HEK293 (cell line): ENCODE measurements around the gene CCDC87.

Experiments
- CTCF ChIA-PET: fragments of 350-600 bp; formaldehyde crosslinking; extraction: SDS; loops from one replicate; lab custom pipeline; 2021; ENCODE audit warnings: antibody characterized with exemption; lab: Yijun Ruan, JAX
- POLR2A ChIA-PET: fragments of 300-600 bp; formaldehyde crosslinking; extraction: SDS; loops from one replicate; lab custom pipeline; 2020; ENCODE audit warnings: antibody characterized with exemption, inconsistent platforms; lab: Yijun Ruan, JAX
- H3K27ac ChIP-seq: fragments of 200-500 bp; sonication (Bioruptor generic); 2 replicates; pipeline ENCODE4 v1.5.1; 2014; ENCODE audit warnings: low read depth, low read length, control low read depth, inconsistent platforms; ENCODE audit errors: extremely low read depth
- H3K36me3 ChIP-seq, 2 experiments: fragments of 200-500 bp in 1 of 2; sonication (Bioruptor generic) in 1 of 2; 1 replicate in 1 of 2; 2 replicates in 1 of 2; pipeline ENCODE4 v1.5.1; 2014 to 2017; ENCODE audit warnings: inconsistent platforms in 2 of 2, low read length in 2 of 2; ENCODE audit not compliant: control insufficient read depth in 2 of 2, insufficient read depth in 1 of 2
- H3K4me1 ChIP-seq: fragments of 200-500 bp; sonication (Bioruptor generic); 2 replicates; pipeline ENCODE4 v1.5.1; 2014; ENCODE audit warnings: mild to moderate bottlenecking, low read length, inconsistent platforms; ENCODE audit not compliant: control insufficient read depth, insufficient read depth
- H3K4me3 ChIP-seq: 2 replicates; pipeline ENCODE4 v1.5.1; 2011; ENCODE audit warnings: low read depth, mild to moderate bottlenecking, control low read depth, low read length, moderate library complexity
- H3K9me3 ChIP-seq: fragments of 200-500 bp; sonication (Bioruptor generic); 2 replicates; pipeline ENCODE4 v1.5.1; 2014; ENCODE audit warnings: low read depth, low read length, inconsistent platforms; ENCODE audit not compliant: control insufficient read depth, insufficient read depth
- EGR2 ChIP-seq: fragments of 450-650 bp; formaldehyde crosslinking; IDR thresholded peaks from 2 replicates; pipeline ENCODE4 v1.5.1; 2016; ENCODE audit warnings: low read depth, missing biosample characterization, missing genetic modification characterization
- GLIS2 ChIP-seq: fragments of 450-650 bp; formaldehyde crosslinking; IDR thresholded peaks from 2 replicates; pipeline ENCODE4 v1.5.1; 2016; ENCODE audit warnings: missing biosample characterization, missing genetic modification characterization
- KLF1 ChIP-seq: fragments of 450-650 bp; formaldehyde crosslinking; IDR thresholded peaks from 2 replicates; pipeline ENCODE4 v1.5.1; 2016; ENCODE audit warnings: missing biosample characterization, missing genetic modification characterization
- KLF9 ChIP-seq: fragments of 450-650 bp; formaldehyde crosslinking; IDR thresholded peaks from 2 replicates; pipeline ENCODE4 v1.5.1; 2016; ENCODE audit warnings: missing biosample characterization, missing genetic modification characterization, low read depth
- MEIS1 ChIP-seq: sonication (generic); formaldehyde crosslinking; IDR thresholded peaks from 2 replicates; pipeline ENCODE4 v1.8.1; 2022; ENCODE audit warnings: missing genetic modification reagents, mild to moderate bottlenecking, borderline replicate concordance
- OSR2 ChIP-seq: fragments of 450-650 bp; formaldehyde crosslinking; IDR thresholded peaks from 2 replicates; pipeline ENCODE4 v1.5.1; 2016; ENCODE audit warnings: missing biosample characterization, missing genetic modification characterization
- SP3 ChIP-seq: fragments of 450-650 bp; formaldehyde crosslinking; IDR thresholded peaks from 2 replicates; pipeline ENCODE4 v1.5.1; 2016; ENCODE audit warnings: missing biosample characterization, missing genetic modification characterization
- TRIM28 ChIP-seq: IDR thresholded peaks from 2 replicates; pipeline ENCODE4 v1.6.1; 2011; ENCODE audit warnings: low read length, control low read depth, borderline replicate concordance
- YY1 ChIP-seq: fragments of 450-650 bp; formaldehyde crosslinking; IDR thresholded peaks from 2 replicates; pipeline ENCODE4 v1.5.1; 2018; ENCODE audit warnings: missing biosample characterization, missing genetic modification characterization
- ZBTB7A ChIP-seq: fragments of 450-650 bp; formaldehyde crosslinking; IDR thresholded peaks from 2 replicates; pipeline ENCODE4 v1.5.1; 2016; ENCODE audit warnings: low read depth, missing biosample characterization, missing genetic modification characterization
- ZFP37 ChIP-seq: fragments of 450-650 bp; formaldehyde crosslinking; IDR thresholded peaks from 2 replicates; pipeline ENCODE4 v1.5.1; 2016; ENCODE audit warnings: missing biosample characterization, missing genetic modification characterization
- ZNF114 ChIP-seq: fragments of 450-650 bp; formaldehyde crosslinking; IDR thresholded peaks from 2 replicates; pipeline ENCODE4 v1.5.0; 2017; ENCODE audit warnings: missing biosample characterization, missing genetic modification characterization
- ZNF174 ChIP-seq: fragments of 450-650 bp; formaldehyde crosslinking; IDR thresholded peaks from 2 replicates; pipeline ENCODE4 v1.5.0; 2017; ENCODE audit warnings: missing biosample characterization, mild to moderate bottlenecking, missing genetic modification characterization
- ZNF175 ChIP-seq: fragments of 450-650 bp; formaldehyde crosslinking; IDR thresholded peaks from 2 replicates; pipeline ENCODE4 v1.5.1; 2016; ENCODE audit warnings: missing biosample characterization, missing genetic modification characterization
- ZNF184 ChIP-seq: fragments of 450-650 bp; IDR thresholded peaks from 2 replicates; pipeline ENCODE4 v1.5.1; 2018; ENCODE audit warnings: missing biosample characterization, mild to moderate bottlenecking, missing genetic modification characterization
- ZNF211 ChIP-seq: fragments of 450-650 bp; formaldehyde crosslinking; IDR thresholded peaks from 2 replicates; pipeline ENCODE4 v1.5.1; 2016; ENCODE audit warnings: low read depth, missing biosample characterization, missing genetic modification characterization
- ZNF239 ChIP-seq: fragments of 450-650 bp; formaldehyde crosslinking; IDR thresholded peaks from 2 replicates; pipeline ENCODE4 v1.5.1; 2016; ENCODE audit warnings: missing biosample characterization, missing genetic modification characterization
- ZNF324 ChIP-seq: fragments of 450-650 bp; formaldehyde crosslinking; IDR thresholded peaks from 2 replicates; pipeline ENCODE4 v1.5.1; 2016; ENCODE audit warnings: missing biosample characterization, missing genetic modification characterization
- ZNF514 ChIP-seq: fragments of 450-650 bp; formaldehyde crosslinking; IDR thresholded peaks from 2 replicates; pipeline ENCODE4 v1.5.1; 2016; ENCODE audit warnings: missing biosample characterization, missing genetic modification characterization
- ZNF558 ChIP-seq: fragments of 450-650 bp; formaldehyde crosslinking; IDR thresholded peaks from 2 replicates; pipeline ENCODE4 v1.5.1; 2016; ENCODE audit warnings: missing biosample characterization, missing genetic modification characterization
- ZNF561 ChIP-seq: fragments of 450-650 bp; IDR thresholded peaks from 2 replicates; pipeline ENCODE4 v1.5.1; 2018; ENCODE audit warnings: missing biosample characterization, missing genetic modification characterization, borderline replicate concordance
- ZNF621 ChIP-seq: fragments of 450-650 bp; formaldehyde crosslinking; IDR thresholded peaks from 2 replicates; pipeline ENCODE4 v1.5.1; 2017; ENCODE audit warnings: missing biosample characterization, missing genetic modification characterization
- ZSCAN16 ChIP-seq: fragments of 450-650 bp; formaldehyde crosslinking; IDR thresholded peaks from 2 replicates; pipeline ENCODE4 v1.5.1; 2016; ENCODE audit warnings: missing biosample characterization, missing genetic modification characterization
- ZXDB ChIP-seq: fragments of 450-650 bp; formaldehyde crosslinking; IDR thresholded peaks from 2 replicates; pipeline ENCODE4 v1.5.1; 2016; ENCODE audit warnings: missing biosample characterization, missing genetic modification characterization
- TF ChIP-seq, protein P1 (sequence below): fragments of 450-650 bp; formaldehyde crosslinking; IDR thresholded peaks from 2 replicates; pipeline ENCODE4 v1.5.1; 2016; ENCODE audit warnings: missing biosample characterization, missing genetic modification characterization, borderline replicate concordance
- TF ChIP-seq, protein P2 (sequence below): fragments of 450-650 bp; formaldehyde crosslinking; IDR thresholded peaks from 2 replicates; pipeline ENCODE4 v1.5.1; 2016; ENCODE audit warnings: missing biosample characterization, missing genetic modification characterization, low read depth
- TF ChIP-seq, protein P3 (sequence below): fragments of 450-650 bp; formaldehyde crosslinking; IDR thresholded peaks from 2 replicates; pipeline ENCODE4 v1.5.1; 2016; ENCODE audit warnings: missing biosample characterization, missing genetic modification characterization
- TF ChIP-seq, protein P4 (sequence below): fragments of 450-650 bp; formaldehyde crosslinking; IDR thresholded peaks from 2 replicates; pipeline ENCODE4 v1.5.1; 2017; ENCODE audit warnings: missing biosample characterization, mild to moderate bottlenecking, missing genetic modification characterization, moderate library complexity

The CCDC87 gene, protein sequence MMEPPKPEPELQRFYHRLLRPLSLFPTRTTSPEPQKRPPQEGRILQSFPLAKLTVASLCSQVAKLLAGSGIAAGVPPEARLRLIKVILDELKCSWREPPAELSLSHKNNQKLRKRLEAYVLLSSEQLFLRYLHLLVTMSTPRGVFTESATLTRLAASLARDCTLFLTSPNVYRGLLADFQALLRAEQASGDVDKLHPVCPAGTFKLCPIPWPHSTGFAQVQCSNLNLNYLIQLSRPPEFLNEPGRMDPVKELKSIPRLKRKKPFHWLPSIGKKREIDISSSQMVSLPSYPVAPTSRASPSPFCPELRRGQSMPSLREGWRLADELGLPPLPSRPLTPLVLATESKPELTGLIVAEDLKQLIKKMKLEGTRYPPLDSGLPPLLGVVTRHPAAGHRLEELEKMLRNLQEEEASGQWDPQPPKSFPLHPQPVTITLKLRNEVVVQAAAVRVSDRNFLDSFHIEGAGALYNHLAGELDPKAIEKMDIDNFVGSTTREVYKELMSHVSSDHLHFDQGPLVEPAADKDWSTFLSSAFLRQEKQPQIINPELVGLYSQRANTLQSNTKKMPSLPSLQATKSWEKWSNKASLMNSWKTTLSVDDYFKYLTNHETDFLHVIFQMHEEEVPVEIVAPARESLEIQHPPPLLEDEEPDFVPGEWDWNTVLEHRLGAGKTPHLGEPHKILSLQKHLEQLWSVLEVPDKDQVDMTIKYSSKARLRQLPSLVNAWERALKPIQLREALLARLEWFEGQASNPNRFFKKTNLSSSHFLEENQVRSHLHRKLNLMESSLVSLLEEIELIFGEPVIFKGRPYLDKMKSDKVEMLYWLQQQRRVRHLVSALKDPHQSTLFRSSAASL

DNA sequence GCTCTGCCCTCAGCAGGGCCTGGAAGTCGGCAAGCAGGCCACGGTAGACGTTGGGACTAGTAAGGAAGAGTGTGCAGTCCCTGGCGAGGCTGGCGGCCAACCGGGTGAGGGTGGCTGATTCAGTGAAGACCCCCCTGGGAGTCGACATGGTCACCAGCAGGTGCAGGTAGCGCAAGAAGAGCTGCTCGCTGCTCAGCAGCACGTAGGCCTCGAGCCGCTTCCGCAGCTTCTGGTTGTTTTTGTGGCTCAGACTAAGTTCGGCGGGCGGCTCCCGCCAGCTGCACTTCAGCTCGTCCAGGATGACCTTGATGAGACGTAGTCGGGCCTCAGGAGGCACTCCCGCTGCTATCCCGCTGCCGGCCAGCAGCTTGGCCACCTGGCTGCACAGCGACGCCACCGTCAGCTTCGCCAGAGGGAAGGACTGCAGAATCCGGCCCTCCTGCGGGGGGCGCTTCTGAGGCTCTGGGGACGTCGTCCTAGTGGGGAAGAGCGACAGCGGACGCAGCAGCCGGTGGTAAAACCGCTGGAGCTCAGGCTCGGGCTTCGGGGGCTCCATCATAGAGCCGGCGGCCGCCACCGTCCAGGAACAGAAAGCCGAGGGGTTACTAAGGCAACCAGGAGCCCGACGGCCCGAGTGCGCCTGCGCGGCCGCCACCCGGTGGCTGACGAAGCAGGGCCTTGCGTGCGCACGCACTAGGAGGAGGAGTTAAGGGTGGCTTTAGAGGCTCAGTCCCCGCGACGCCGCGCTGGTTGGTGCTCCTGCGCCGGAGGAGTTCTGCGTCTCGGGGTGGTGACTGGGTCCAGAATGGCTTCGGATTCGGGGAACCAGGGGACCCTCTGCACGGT lies at the start of gene CCDC87, which contains the start of gene CCS:
Gene CCDC87 (minus strand): TSS at position 607 of the 846 bp plus-strand sequence. CDS start 48 bp downstream, at position 559.
Gene CCS (plus strand): TSS at position 729 of the 846 bp plus-strand sequence. CDS start 77 bp downstream, at position 806.
- CTCF ChIA-PET, result interaction anchor here (0.6 to 4.5 kb wide), 19 partner anchors 9 to 765 kb away, joined by 3 to 49 read pairs (median 4); partner anchors contain the start of genes PELI3 and ZDHHC24
- Histone ChIP-seq H3K4me1 (no peaks in the 10 kb centered on the region), H3K4me3 (peak within 1 kb of the TSS; percentile 67), H3K9me3 (no peaks in the 10 kb centered on the region), H3K27ac (peak within 1 kb of the TSS; percentile 11; the same call in 1 of the 2 replicates), H3K36me3 (peaks cover 0 to 12% of the 10 kb centered on the region in 2 experiments; a peak in 2 of 3 replicates)
- POLR2A ChIA-PET, result interaction anchor here (0.5 to 3.2 kb wide), 9 partner anchors 20 to 85 kb away, joined by 3 to 28 read pairs (median 5); partner anchors contain the start of genes RBM14, RBM4, RBM4B and ZDHHC24
- TF ChIP-seq ZNF558 (no peak), ZNF211 (no peak), YY1 (tag by site-specific recombination) (no peak), ZNF561 (tag by site-specific recombination) (no peak), ZFP37 (tag by site-specific recombination) (no peak), ZSCAN16 (tag by site-specific recombination) (peak; percentile 89), OSR2 (tag by site-specific recombination) (peak; percentile 30; the same call in 1 of the 2 replicates), GLIS2 (tag by site-specific recombination) (no peak; the same call in 1 of the 2 replicates), ZNF621 (tag by site-specific recombination) (no peak), ZNF114 (no peak), SP3 (tag by site-specific recombination) (peak; percentile 15; the same call in 1 of the 2 replicates), ZNF184 (no peak), ZNF514 (no peak), KLF1 (no peak), EGR2 (tag by site-specific recombination) (no peak), ZNF174 (tag by site-specific recombination) (no peak), ZNF324 (tag by site-specific recombination) (no peak), MEIS1 (CRISPR knock-in tag) (no peak), ZXDB (tag by site-specific recombination) (peak; percentile 39; the same call in 1 of the 2 replicates), ZBTB7A (tag by site-specific recombination) (no peak), ZNF239 (tag by site-specific recombination) (no peak), KLF9 (tag by site-specific recombination) (no peak), ZNF175 (tag by site-specific recombination) (no peak), TRIM28 (no peak)
- TF ChIP-seq, protein P1, sequence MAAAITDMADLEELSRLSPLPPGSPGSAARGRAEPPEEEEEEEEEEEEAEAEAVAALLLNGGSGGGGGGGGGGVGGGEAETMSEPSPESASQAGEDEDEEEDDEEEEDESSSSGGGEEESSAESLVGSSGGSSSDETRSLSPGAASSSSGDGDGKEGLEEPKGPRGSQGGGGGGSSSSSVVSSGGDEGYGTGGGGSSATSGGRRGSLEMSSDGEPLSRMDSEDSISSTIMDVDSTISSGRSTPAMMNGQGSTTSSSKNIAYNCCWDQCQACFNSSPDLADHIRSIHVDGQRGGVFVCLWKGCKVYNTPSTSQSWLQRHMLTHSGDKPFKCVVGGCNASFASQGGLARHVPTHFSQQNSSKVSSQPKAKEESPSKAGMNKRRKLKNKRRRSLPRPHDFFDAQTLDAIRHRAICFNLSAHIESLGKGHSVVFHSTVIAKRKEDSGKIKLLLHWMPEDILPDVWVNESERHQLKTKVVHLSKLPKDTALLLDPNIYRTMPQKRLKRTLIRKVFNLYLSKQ (tag by site-specific recombination), result no peak
- TF ChIP-seq, protein P2, sequence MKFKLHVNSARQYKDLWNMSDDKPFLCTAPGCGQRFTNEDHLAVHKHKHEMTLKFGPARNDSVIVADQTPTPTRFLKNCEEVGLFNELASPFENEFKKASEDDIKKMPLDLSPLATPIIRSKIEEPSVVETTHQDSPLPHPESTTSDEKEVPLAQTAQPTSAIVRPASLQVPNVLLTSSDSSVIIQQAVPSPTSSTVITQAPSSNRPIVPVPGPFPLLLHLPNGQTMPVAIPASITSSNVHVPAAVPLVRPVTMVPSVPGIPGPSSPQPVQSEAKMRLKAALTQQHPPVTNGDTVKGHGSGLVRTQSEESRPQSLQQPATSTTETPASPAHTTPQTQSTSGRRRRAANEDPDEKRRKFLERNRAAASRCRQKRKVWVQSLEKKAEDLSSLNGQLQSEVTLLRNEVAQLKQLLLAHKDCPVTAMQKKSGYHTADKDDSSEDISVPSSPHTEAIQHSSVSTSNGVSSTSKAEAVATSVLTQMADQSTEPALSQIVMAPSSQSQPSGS, result no peak
- TF ChIP-seq, protein P3, sequence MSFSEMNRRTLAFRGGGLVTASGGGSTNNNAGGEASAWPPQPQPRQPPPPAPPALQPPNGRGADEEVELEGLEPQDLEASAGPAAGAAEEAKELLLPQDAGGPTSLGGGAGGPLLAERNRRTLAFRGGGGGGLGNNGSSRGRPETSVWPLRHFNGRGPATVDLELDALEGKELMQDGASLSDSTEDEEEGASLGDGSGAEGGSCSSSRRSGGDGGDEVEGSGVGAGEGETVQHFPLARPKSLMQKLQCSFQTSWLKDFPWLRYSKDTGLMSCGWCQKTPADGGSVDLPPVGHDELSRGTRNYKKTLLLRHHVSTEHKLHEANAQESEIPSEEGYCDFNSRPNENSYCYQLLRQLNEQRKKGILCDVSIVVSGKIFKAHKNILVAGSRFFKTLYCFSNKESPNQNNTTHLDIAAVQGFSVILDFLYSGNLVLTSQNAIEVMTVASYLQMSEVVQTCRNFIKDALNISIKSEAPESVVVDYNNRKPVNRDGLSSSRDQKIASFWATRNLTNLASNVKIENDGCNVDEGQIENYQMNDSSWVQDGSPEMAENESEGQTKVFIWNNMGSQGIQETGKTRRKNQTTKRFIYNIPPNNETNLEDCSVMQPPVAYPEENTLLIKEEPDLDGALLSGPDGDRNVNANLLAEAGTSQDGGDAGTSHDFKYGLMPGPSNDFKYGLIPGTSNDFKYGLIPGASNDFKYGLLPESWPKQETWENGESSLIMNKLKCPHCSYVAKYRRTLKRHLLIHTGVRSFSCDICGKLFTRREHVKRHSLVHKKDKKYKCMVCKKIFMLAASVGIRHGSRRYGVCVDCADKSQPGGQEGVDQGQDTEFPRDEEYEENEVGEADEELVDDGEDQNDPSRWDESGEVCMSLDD, result no peak
- TF ChIP-seq, protein P4, sequence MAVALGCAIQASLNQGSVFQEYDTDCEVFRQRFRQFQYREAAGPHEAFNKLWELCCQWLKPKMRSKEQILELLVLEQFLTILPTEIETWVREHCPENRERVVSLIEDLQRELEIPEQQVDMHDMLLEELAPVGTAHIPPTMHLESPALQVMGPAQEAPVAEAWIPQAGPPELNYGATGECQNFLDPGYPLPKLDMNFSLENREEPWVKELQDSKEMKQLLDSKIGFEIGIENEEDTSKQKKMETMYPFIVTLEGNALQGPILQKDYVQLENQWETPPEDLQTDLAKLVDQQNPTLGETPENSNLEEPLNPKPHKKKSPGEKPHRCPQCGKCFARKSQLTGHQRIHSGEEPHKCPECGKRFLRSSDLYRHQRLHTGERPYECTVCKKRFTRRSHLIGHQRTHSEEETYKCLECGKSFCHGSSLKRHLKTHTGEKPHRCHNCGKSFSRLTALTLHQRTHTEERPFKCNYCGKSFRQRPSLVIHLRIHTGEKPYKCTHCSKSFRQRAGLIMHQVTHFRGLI (tag by site-specific recombination), result 0 out of 2 replicates have a peak, but pooled peaks have one; percentile 27
